Prostate gland (tissue), 2 donors: ENCODE data around the gene STK38L. TPM values are rescaled to one million over a fixed set of nuclear protein-coding genes. Genes with fewer than 3 reads are reported as not detected.

ENCODE experiments used
- DNase-seq: peaks from one replicate; pipeline ENCODE4 v3.0.0-alpha.2; 2019; ENCODE audit warnings: low spot score
- H3K27ac ChIP-seq, 2 donors: fragments of 200-600 bp; sonication (generic); 2 replicates each; pipeline ENCODE4 v1.5.1; 2017 to 2019
- H3K27me3 ChIP-seq: fragments of 200-600 bp; sonication (generic); replicated peaks from 2 replicates; pipeline ENCODE4 v1.5.1; 2019; ENCODE audit not compliant: insufficient read depth
- H3K36me3 ChIP-seq, 2 donors: fragments of 200-600 bp; sonication (generic); 1 replicate in 1 of 2; 2 replicates in 1 of 2; pipeline versions ENCODE4 v1.5.1 to v1.8.1; 2017 to 2019
- H3K4me1 ChIP-seq: fragments of 200-600 bp; sonication (generic); replicated peaks from 2 replicates; pipeline ENCODE4 v1.5.1; 2019
- H3K4me3 ChIP-seq, 2 donors: fragments of 200-600 bp; sonication (generic); 2 replicates each; pipeline ENCODE4 v1.5.1; 2017 to 2019
- H3K9me3 ChIP-seq: fragments of 200-600 bp; sonication (generic); 2 replicates; pipeline ENCODE4 v1.5.1; 2017
- POLR2A ChIP-seq: fragments of 450-650 bp; IDR thresholded peaks from one replicate; pipeline ENCODE4 v1.6.1; 2016; ENCODE audit warnings: antibody characterized with exemption, mild to moderate bottlenecking
- POLR2AphosphoS5 ChIP-seq: sonication (generic); formaldehyde crosslinking; IDR thresholded peaks from one replicate; pipeline ENCODE4 v1.6.1; 2017; ENCODE audit warnings: antibody characterized with exemption
- WGBS: methylation state at CpG from one replicate; pipeline ENCODE4 v1.1.5; 2018; 5-methylcytosine and 5-hydroxymethylcytosine counted together
- intact Hi-C: fragments of 100-400 bp; cut with DNase I; formaldehyde crosslinking; loops from one replicate; pipeline ENCODE4 v1.14.2; 2022
- total RNA-seq, 2 donors: library from RNA; depleted of rRNA; stranded (reverse); fragments of >200 nt; gene quantifications; one replicate each; pipeline ENCODE4 v1.1.0, GENCODE V29; 2016
- TF ChIP-seq, protein P1 (sequence below), 4 experiments: fragments of 200-600 bp in 2 of 4; fragments of 450-650 bp in 2 of 4; sonication (generic) in 2 of 4; IDR thresholded peaks; 1 replicate in 3 of 4; 2 replicates in 1 of 4; pipeline ENCODE4 v1.5.1; 2016 to 2019; ENCODE audit warnings: antibody characterized with exemption in 4 of 4, mild to moderate bottlenecking in 2 of 4, moderate library complexity in 2 of 4

The STK38L gene
- total RNA-seq, 2 donors from 2014 or later, result 25.3 to 37.1 TPM

DNA sequence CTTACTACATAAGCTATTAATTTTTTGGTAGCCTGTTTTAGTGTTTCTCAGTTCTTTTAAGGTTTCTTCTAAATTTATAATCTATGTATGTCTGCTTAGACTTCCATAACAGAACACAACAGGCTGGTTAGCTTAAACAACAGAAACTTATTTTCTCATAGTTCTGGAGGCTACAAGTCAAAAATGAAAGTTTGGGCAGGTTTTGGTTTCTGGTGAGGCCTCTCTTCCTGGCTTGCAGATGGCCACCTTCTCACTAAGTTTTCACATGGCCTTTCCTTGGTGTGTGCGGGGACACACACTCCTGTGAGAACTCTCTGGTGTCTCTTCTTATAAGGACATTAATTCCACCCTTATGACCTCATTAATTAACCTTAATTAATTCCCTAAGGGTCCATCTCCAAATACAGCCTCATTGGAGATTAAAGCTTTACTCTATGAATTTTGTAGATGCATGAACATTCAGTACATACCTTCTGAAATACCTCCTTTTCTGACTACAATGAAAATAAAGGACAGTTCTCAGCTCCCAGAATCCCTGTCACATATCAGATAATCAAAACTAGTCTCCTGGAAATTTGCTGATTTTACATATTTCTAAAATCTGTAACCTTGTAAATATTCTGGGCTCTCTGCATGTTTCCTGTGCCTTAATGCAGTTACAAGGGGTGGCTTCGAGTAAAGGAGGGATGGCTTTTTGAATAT, 65.4 kb downstream of the STK38L start:
- WGBS, result 96% methylated on average over 2 of the region's 2 CpGs
- no peak overlapping the region for H3K4me3 ChIP-seq
- no peaks in the 10 kb centered on the region for H3K36me3 ChIP-seq
- TF ChIP-seq POLR2A (no peak), POLR2AphosphoS5 (no peak)
- TF ChIP-seq, protein P1, sequence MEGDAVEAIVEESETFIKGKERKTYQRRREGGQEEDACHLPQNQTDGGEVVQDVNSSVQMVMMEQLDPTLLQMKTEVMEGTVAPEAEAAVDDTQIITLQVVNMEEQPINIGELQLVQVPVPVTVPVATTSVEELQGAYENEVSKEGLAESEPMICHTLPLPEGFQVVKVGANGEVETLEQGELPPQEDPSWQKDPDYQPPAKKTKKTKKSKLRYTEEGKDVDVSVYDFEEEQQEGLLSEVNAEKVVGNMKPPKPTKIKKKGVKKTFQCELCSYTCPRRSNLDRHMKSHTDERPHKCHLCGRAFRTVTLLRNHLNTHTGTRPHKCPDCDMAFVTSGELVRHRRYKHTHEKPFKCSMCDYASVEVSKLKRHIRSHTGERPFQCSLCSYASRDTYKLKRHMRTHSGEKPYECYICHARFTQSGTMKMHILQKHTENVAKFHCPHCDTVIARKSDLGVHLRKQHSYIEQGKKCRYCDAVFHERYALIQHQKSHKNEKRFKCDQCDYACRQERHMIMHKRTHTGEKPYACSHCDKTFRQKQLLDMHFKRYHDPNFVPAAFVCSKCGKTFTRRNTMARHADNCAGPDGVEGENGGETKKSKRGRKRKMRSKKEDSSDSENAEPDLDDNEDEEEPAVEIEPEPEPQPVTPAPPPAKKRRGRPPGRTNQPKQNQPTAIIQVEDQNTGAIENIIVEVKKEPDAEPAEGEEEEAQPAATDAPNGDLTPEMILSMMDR (IDR thresholded peaks at IDR 0.05), result no peak
- H3K9me3 ChIP-seq, result no peaks in the 10 kb centered on the region
- H3K27me3 ChIP-seq, result no peaks in the 10 kb centered on the region
- H3K27ac ChIP-seq, result no peak overlapping the region
- DNase-seq, result no peak
- no peaks in the 10 kb centered on the region for H3K4me1 ChIP-seq
- intact Hi-C loops, result loop anchor here (5.0 kb wide), 1 partner anchor 287 kb away; the partner anchor contains the start of gene MED21

DNA sequence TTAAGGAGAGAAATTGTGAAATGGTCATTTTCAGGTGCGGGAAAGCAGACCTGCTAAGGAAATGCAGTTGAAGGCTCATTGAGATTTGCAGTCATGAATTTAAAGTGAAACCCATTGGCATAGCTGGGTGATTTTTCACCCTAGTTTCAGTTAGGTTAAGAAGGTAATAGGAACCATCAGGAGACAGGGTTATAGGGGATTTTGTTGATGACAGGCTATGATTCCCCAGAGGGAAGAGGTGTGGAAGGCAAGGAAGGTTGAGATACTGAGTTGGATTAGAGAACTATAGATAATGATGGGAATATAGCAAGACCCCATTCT, 65.9 kb downstream of the STK38L start:
- H3K27ac ChIP-seq, result no peak overlapping the region
- intact Hi-C loops, result loop anchor here (5.0 kb wide), 1 partner anchor 288 kb away; the partner anchor contains the start of gene MED21
- H3K27me3 ChIP-seq, result no peaks in the 10 kb centered on the region
- no peak for DNase-seq
- no peak for TF ChIP-seq POLR2A
- TF ChIP-seq, protein P1 (IDR thresholded peaks at IDR 0.05), result no peak
- no peak for TF ChIP-seq POLR2AphosphoS5
- no peaks in the 10 kb centered on the region for H3K36me3 ChIP-seq
- H3K4me3 ChIP-seq, result no peak overlapping the region
- no peaks in the 10 kb centered on the region for H3K4me1 ChIP-seq
- 97% methylated on average over 1 of the region's 1 CpG for WGBS
- H3K9me3 ChIP-seq, result no peaks in the 10 kb centered on the region

DNA sequence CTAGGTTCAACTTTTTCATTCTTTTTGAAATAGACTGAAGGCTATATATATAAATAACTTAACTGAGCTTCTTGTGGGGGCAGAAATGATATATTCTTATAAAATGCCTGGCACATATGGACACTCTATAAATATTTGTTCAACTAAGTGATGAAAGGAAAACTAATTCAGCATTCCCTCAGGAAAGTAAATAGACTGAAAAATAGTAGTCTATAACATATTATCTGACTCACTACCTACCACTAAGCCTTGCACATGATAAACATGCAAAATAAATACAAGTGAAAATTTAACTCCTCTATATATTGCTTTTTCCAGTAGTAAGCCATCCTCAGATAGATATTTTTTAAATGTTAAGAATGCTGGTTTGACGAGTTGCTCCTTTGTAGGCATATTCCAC, 72.9 kb downstream of the STK38L start:
- Histone ChIP-seq H3K27me3 (no peaks in the 10 kb centered on the region), H3K27ac (no peak overlapping the region), H3K4me1 (no peaks in the 10 kb centered on the region), H3K36me3 (no peaks in the 10 kb centered on the region), H3K4me3 (no peak overlapping the region), H3K9me3 (no peaks in the 10 kb centered on the region)
- TF ChIP-seq, protein P1 (IDR thresholded peaks at IDR 0.05), result no peak
- TF ChIP-seq POLR2A (no peak), POLR2AphosphoS5 (no peak)
- DNase-seq, result no peak
- intact Hi-C loops, result no loop called here
- 80% methylated on average over 1 of the region's 1 CpG for WGBS

DNA sequence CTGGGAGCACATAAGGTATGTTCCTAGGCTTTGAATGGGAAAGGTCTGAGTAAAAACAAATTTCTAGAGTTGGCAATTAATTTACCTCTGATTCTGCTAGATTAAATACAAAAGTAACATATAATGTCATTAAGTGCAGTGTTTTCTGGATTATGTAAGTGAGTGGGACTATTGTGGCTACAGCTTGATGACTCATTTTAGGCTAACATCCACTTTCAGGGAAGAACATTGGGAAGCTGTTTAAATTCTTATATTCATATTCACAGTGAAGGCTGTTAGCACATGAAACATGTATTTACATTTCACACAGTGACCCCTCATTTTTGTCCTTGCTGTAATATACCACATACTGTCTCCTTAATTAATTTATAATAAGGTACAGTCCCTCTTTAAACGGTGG, 75.3 kb downstream of the STK38L start:
- TF ChIP-seq, protein P1 (IDR thresholded peaks at IDR 0.05), result no peak
- no peak for TF ChIP-seq POLR2A
- TF ChIP-seq POLR2AphosphoS5, result no peak

DNA sequence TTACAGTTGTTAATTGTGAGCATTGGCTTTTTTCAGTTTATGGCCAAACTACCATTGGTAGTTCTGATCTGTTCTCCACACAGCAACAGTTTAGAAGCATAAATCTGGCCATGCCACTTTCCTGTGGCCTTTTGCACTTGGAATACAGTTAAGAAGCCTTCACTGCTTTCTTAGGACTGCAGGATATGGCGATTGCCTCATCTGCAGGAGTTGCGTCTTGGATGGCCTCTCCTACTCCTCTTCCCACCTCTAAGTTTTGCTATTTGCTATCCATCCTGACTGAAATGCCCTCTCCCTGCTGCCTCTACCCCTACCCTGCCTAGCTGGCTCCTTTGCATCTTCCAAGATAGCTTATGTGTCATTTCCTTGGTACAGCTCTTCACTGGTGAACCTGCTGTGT, 75.8 kb downstream of the STK38L start:
- no peaks in the 10 kb centered on the region for H3K27me3 ChIP-seq
- no peak for DNase-seq
- no peaks in the 10 kb centered on the region for H3K36me3 ChIP-seq
- TF ChIP-seq, protein P1 (IDR thresholded peaks at IDR 0.05), result no peak
- no peak for TF ChIP-seq POLR2AphosphoS5
- no peak for TF ChIP-seq POLR2A
- intact Hi-C loops, result no loop called here
- H3K4me1 ChIP-seq, result no peaks in the 10 kb centered on the region
- no peaks in the 10 kb centered on the region for H3K9me3 ChIP-seq
- WGBS, result 95% methylated on average over 2 of the region's 2 CpGs
- no peak overlapping the region for H3K4me3 ChIP-seq
- no peak overlapping the region for H3K27ac ChIP-seq

More for the DNA sequence above, 75.3 kb downstream of the STK38L start:
- DNase-seq, result no peak
- Histone ChIP-seq H3K36me3 (no peaks in the 10 kb centered on the region), H3K27me3 (no peaks in the 10 kb centered on the region), H3K27ac (no peak overlapping the region), H3K9me3 (no peaks in the 10 kb centered on the region), H3K4me1 (no peaks in the 10 kb centered on the region), H3K4me3 (no peak overlapping the region)
- intact Hi-C loops, result no loop called here
- 14% methylated on average over 1 of the region's 1 CpG for WGBS
